ENCODE results near the gene MAP2K5.

GRCh38 chr15:67799801-67800205 lies 257.3 kb downstream of the MAP2K5 start:
- no peak for TF ChIP-seq POLR2AphosphoS5 (IDR thresholded peaks at IDR 0.05)
- no peak for TF ChIP-seq CTCF (IDR thresholded peaks at IDR 0.05)
- no peak for TF ChIP-seq POLR2A (IDR thresholded peaks at IDR 0.05)
- TF ChIP-seq EP300 (IDR thresholded peaks at IDR 0.05): no peak
